Ovary (tissue), 10 donors: ENCODE data around the gene KMT2E. TPM values are rescaled to one million over a fixed set of nuclear protein-coding genes. Genes with fewer than 3 reads are reported as not detected.

Experiments
- DNase-seq, 5 donors: peaks; one replicate each; pipeline ENCODE4 v3.0.0-alpha.2; 2019 to 2020
- H3K27ac ChIP-seq, 2 donors: fragments of 200-600 bp; one replicate each; pipeline versions ENCODE4 v1.5.1 to v1.8.0; 2019 to 2022
- H3K27me3 ChIP-seq: fragments of 200-600 bp; one replicate; pipeline ENCODE4 v1.8.0; 2022
- H3K36me3 ChIP-seq: fragments of 200-600 bp; sonication (generic); one replicate; pipeline ENCODE4 v1.5.1; 2019
- H3K4me1 ChIP-seq: one replicate; pipeline ENCODE4 v1.8.1; 2013; ENCODE audit warnings: mild to moderate bottlenecking, moderate library complexity; ENCODE audit not compliant: insufficient read depth
- H3K4me3 ChIP-seq: fragments of 200-600 bp; sonication (generic); one replicate; pipeline ENCODE4 v1.5.1; 2017
- H3K9me3 ChIP-seq, 2 donors: fragments of 200-600 bp in 1 of 2; sonication (generic) in 1 of 2; one replicate each; pipeline versions ENCODE4 v1.5.1 to v1.8.1; 2013 to 2019; ENCODE audit warnings: mild to moderate bottlenecking in 1 of 2, moderate library complexity in 1 of 2
- EP300 ChIP-seq: sonication (generic); formaldehyde crosslinking; IDR thresholded peaks from one replicate; pipeline ENCODE4 v1.6.1; 2017; ENCODE audit warnings: antibody characterized with exemption
- POLR2A ChIP-seq: fragments of 450-650 bp; IDR thresholded peaks from one replicate; pipeline ENCODE4 v1.6.1; 2017; ENCODE audit warnings: antibody characterized with exemption, mild to moderate bottlenecking, moderate library complexity
- WGBS, 3 donors: extraction: QIAGEN DNeasy Blood & Tissue Kit in 1 of 3; methylation state at CpG; one replicate each; pipeline versions ENCODE4 v1.1.5 to v1.1.7; 2013 to 2017; 5-methylcytosine and 5-hydroxymethylcytosine counted together
- intact Hi-C, 4 donors: fragments of 100-400 bp; cut with DNase I; formaldehyde crosslinking; loops; one replicate each; pipeline versions ENCODE4 v1.11.0 to v1.15.1; 2022 to 2023
- long read RNA-seq, 3 donors: library from polyadenylated mRNA in 2 of 3; unstranded in 2 of 3; transcript quantifications; one replicate each; pipeline ENCODE4 v2.0.0 and lab custom pipeline, GENCODE V29; 2021 to 2026
- polyA plus RNA-seq, 2 donors: library from polyadenylated mRNA; stranded (reverse); fragments of 200-250 nt in 1 of 2; fragments of 350-450 nt in 1 of 2; fragmentation: Illumina TruSeq in 1 of 2; extraction: RNeasy Lipid Tissue Mini Kit (QIAGEN cat#74804) in 1 of 2; gene quantifications; one replicate each; pipeline ENCODE4 v1.2.3, GENCODE V29; 2013 to 2014
- total RNA-seq, 7 donors: library from RNA; depleted of rRNA in 2 of 7; stranded (reverse); fragments of >200 nt in 2 of 7; fragmentation: NEBNext Ultra II Directional in 3 of 7; extraction: Animal tissue kit (Norgen Biotek cat#: 25700) in 3 of 7; gene quantifications; one replicate each; pipeline versions ENCODE4 v1.1.0 to v1.2.4, GENCODE V29; 2016 to 2023
- TF ChIP-seq, protein P1 (sequence below), 3 donors: fragments of 450-650 bp in 2 of 3; fragments of 200-600 bp in 1 of 3; IDR thresholded peaks; one replicate each; pipeline versions ENCODE4 v1.5.1 to v1.8.0; 2016 to 2022; ENCODE audit warnings: antibody characterized with exemption in 3 of 3, mild to moderate bottlenecking in 1 of 3
- donor health status: DM: no; HTN: no; CAD: no; lungs with moderate emphysema.
- donor health status: DM: no; HTN: no; CAD: no.
- donor health status: Bipolar disorder and iron deficiency.
- donor health status: DM: yes; HTN: yes; CAD: no.
- donor health status: DM: no; HTN: no; CAD: no.
- donor health status: DM: yes; HTN: yes; CAD: no.

Gene KMT2E, protein sequence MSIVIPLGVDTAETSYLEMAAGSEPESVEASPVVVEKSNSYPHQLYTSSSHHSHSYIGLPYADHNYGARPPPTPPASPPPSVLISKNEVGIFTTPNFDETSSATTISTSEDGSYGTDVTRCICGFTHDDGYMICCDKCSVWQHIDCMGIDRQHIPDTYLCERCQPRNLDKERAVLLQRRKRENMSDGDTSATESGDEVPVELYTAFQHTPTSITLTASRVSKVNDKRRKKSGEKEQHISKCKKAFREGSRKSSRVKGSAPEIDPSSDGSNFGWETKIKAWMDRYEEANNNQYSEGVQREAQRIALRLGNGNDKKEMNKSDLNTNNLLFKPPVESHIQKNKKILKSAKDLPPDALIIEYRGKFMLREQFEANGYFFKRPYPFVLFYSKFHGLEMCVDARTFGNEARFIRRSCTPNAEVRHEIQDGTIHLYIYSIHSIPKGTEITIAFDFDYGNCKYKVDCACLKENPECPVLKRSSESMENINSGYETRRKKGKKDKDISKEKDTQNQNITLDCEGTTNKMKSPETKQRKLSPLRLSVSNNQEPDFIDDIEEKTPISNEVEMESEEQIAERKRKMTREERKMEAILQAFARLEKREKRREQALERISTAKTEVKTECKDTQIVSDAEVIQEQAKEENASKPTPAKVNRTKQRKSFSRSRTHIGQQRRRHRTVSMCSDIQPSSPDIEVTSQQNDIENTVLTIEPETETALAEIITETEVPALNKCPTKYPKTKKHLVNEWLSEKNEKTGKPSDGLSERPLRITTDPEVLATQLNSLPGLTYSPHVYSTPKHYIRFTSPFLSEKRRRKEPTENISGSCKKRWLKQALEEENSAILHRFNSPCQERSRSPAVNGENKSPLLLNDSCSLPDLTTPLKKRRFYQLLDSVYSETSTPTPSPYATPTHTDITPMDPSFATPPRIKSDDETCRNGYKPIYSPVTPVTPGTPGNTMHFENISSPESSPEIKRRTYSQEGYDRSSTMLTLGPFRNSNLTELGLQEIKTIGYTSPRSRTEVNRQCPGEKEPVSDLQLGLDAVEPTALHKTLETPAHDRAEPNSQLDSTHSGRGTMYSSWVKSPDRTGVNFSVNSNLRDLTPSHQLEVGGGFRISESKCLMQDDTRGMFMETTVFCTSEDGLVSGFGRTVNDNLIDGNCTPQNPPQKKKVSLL (N-terminal part only)
- 100 to 1,000 TPM in 6 of 7 donors, 10 to 100 TPM in 1; 97.4 to 152 (median 113) TPM for total RNA-seq
- polyA plus RNA-seq: 10 to 100 TPM; 35.2 to 56.8 TPM
- long read RNA-seq, donor 1, transcript KMT2E-214 (7 exons, 1,133 nt): major isoform, 22 of 579 reads
- long read RNA-seq, donor 1, partial matches to known transcripts: 220 of 579 reads
- long read RNA-seq, donor 1, other reads (novel, unspliced or antisense): 331 of 579 reads
- long read RNA-seq, donor 2, partial matches to known transcripts: 0 of 5 reads
- long read RNA-seq, donor 2, other reads (novel, unspliced or antisense): 0 of 5 reads
- long read RNA-seq, donor 3, partial matches to known transcripts: 15 of 47 reads
- long read RNA-seq, donor 3, other reads (novel, unspliced or antisense): 31 of 47 reads

DNA sequence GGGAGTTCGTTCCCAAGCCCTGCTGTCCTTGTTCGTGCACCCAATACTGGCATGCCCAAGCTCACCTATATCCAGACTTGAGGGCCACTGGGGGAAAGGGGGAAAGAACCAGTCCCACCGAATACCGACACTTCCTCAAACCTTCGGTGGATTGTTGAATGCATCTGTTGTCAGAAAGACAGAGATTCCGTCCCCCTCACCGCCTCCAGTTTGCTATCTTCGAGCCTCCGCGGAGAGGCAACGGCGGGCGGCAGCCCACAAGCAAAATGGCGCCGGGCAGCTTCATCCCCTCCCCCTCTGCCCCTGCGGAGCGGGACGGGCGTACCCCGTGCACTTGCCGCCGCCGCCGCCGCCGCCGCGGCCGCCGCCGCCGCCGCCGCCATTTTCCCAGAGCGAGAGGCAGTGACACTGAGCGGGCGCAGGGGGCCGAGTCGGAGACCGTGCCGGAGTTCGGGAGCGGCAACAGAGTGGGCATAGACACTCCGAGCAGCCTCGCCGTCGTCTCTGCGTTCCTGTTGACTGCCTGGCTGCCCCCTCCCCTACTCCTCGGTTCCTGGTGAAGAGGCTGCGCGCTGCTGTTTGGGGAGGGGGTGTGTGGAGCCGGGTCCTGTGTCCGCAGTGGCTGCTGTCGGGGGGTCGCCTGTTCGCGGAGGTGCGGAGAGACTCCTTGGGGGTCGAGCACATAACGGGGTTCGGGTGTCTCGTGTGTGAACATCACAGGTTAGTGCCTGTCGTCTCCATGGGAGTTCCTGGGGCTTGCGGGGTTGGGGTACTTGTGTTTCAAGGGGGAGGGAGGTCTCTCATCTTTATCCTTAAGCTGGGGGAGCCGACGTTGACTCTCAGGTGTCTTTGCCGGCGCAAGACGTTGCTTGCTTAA, at the start of gene KMT2E:
Gene KMT2E, plus strand, starts transcription at position 390 of the 877 bp plus-strand sequence. CDS start 26,748 bp downstream, outside the sequence.
- TF ChIP-seq EP300 (peak; percentile 35), POLR2A (peak; percentile 87)
- TF ChIP-seq, protein P1, sequence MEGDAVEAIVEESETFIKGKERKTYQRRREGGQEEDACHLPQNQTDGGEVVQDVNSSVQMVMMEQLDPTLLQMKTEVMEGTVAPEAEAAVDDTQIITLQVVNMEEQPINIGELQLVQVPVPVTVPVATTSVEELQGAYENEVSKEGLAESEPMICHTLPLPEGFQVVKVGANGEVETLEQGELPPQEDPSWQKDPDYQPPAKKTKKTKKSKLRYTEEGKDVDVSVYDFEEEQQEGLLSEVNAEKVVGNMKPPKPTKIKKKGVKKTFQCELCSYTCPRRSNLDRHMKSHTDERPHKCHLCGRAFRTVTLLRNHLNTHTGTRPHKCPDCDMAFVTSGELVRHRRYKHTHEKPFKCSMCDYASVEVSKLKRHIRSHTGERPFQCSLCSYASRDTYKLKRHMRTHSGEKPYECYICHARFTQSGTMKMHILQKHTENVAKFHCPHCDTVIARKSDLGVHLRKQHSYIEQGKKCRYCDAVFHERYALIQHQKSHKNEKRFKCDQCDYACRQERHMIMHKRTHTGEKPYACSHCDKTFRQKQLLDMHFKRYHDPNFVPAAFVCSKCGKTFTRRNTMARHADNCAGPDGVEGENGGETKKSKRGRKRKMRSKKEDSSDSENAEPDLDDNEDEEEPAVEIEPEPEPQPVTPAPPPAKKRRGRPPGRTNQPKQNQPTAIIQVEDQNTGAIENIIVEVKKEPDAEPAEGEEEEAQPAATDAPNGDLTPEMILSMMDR (IDR thresholded peaks at IDR 0.05): peak in 2 of 3 donors; percentile 3 to 53
- Histone ChIP-seq H3K36me3 (no peaks in the 10 kb centered on the region), H3K9me3 (no peaks in the 10 kb centered on the region), H3K27me3 (no peaks in the 10 kb centered on the region), H3K4me3 (peak within 1 kb of the TSS; percentile 67), H3K27ac (peak within 1 kb of the TSS; percentile 97 to 98), H3K4me1 (no peaks in the 10 kb centered on the region)
- DNase-seq: peak; percentile 90 to 94 (median 93)
- WGBS, 3 donors: 0 to 1% (median 1%) methylated on average over 66 to 69 of the region's 69 CpGs
- intact Hi-C loops: loop anchor here in 3 of 4 donors (2.0 to 5.0 kb wide), 3 partner anchors 31 to 1408 kb away; no protein-coding TSS in a partner anchor

DNA sequence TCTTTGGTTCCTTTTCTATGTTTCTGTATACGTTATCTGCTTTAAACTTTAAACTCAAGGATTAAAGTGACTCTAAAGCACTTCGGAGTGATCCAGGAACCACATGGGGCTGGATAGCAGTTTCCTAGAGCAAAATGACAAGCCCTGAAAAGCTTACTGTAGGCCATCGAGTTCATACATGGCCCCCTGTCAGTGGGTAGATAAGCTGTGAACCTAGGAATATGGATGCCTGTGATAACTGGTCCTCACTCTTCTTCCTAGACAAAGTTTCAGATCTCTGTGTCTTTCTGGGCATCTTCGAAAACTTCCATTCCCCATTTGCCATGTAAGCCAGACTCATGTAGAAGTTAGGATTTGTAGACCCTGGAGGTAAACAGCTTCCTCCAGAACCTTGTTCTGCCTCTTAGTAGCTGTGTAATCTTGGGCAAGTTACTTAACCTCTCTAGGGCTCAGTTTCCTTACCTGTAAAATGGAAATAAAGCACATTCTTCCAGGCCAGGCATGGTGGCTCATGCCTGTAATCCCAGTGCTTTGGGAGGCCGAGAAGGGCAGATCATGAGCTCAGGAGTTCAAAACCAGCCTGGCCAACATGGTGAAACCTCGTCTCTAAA, 49.3 kb upstream of the KMT2E start:
- peak overlapping the region in 1 of 2 donors; percentile 47 for H3K27ac ChIP-seq
- no peak for DNase-seq
- H3K9me3 ChIP-seq: no peaks in the 10 kb centered on the region
- no peak for TF ChIP-seq POLR2A
- TF ChIP-seq, protein P1 (IDR thresholded peaks at IDR 0.05): no peak
- TF ChIP-seq EP300: no peak
- no peaks in the 10 kb centered on the region for H3K27me3 ChIP-seq
- peaks cover 12% of the 10 kb centered on the region for H3K4me1 ChIP-seq
- H3K36me3 ChIP-seq: no peaks in the 10 kb centered on the region
- WGBS, 3 donors: 53 to 58% (median 56%) methylated on average over 6 of the region's 6 CpGs
- no peak overlapping the region for H3K4me3 ChIP-seq
- intact Hi-C loops: no loop called here

DNA sequence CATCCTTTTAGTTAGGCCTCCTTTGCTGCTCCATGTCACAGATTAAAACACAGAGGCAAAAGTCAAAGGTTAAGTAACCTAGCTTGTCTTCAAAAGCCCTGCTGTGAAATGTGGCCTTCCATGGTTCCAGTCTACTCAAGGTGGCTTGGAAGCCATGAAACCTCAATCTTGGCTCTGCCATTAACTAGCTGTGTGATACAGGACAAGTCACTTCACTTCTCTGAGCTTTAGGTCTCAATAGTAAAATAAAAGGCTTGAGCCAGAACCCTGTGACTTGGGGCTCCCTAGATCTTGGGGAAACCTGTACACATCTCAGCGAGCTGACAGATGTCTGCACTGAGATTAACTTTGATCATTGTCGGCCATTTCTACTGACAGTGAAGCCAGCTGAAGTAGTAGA, 48.0 kb upstream of the KMT2E start:
- Histone ChIP-seq H3K9me3 (no peaks in the 10 kb centered on the region), H3K36me3 (no peaks in the 10 kb centered on the region), H3K27me3 (no peaks in the 10 kb centered on the region), H3K4me3 (no peak overlapping the region), H3K27ac (no peak overlapping the region), H3K4me1 (peaks cover 12% of the 10 kb centered on the region)
- 90 to 95% (median 94%) methylated on average over 2 of the region's 2 CpGs for WGBS, 3 donors
- TF ChIP-seq, protein P1 (IDR thresholded peaks at IDR 0.05): no peak
- no peak for TF ChIP-seq POLR2A
- no peak for TF ChIP-seq EP300
- DNase-seq: no peak
- intact Hi-C loops: no loop called here
